Kidney (tissue), 14 donors: ENCODE measurements around the gene HSFX3. TPM values are rescaled to one million over a fixed set of nuclear protein-coding genes. Genes with fewer than 3 reads are reported as not detected.
"Not testable (repeated sequence)": the region's sequence is repeated elsewhere in the genome, so short reads cannot be mapped to it uniquely, and the experiment has no call there.

ENCODE experiments used
- DNase-seq, 5 donors: peaks; one replicate each; pipeline ENCODE4 v3.0.0-alpha.2; 2013 to 2020
- FAIRE-seq: peaks from 2 replicates; lab custom pipeline; 2012; peaks lifted over from hg19 to GRCh38; lab: Jason Lieb, UNC
- H3K27ac ChIP-seq, 2 donors: one replicate each; pipeline ENCODE4 v1.7.0; 2013; ENCODE audit warnings: low read depth in 2 of 2, low read length in 2 of 2, inconsistent platforms in 1 of 2
- H3K27me3 ChIP-seq: one replicate; pipeline ENCODE4 v1.7.1; 2013; ENCODE audit warnings: low read length, inconsistent platforms; ENCODE audit not compliant: control insufficient read depth, insufficient read depth
- H3K36me3 ChIP-seq, 3 donors: one replicate each; pipeline versions ENCODE4 v1.7.0 to v1.7.1; 2013; ENCODE audit warnings: low read length in 3 of 3, control low read depth in 1 of 3, inconsistent platforms in 1 of 3; ENCODE audit not compliant: insufficient read depth in 3 of 3, control insufficient read depth in 2 of 3
- H3K4me1 ChIP-seq, 3 donors: one replicate each; pipeline versions ENCODE4 v1.7.0 to v1.7.1; 2013; ENCODE audit warnings: low read length in 3 of 3, inconsistent platforms in 1 of 3, low read depth in 1 of 3; ENCODE audit not compliant: control insufficient read depth in 2 of 3, insufficient read depth in 2 of 3
- H3K4me3 ChIP-seq, 3 donors: one replicate each; pipeline versions ENCODE4 v1.7.0 to v1.8.1; 2013; ENCODE audit warnings: low read length in 3 of 3, control low read depth in 1 of 3, inconsistent platforms in 1 of 3
- H3K9ac ChIP-seq, 3 donors: one replicate each; pipeline versions ENCODE4 v1.7.0 to v1.7.1; 2013; ENCODE audit warnings: low read length in 3 of 3, control low read depth in 1 of 3, inconsistent platforms in 1 of 3
- H3K9me3 ChIP-seq, 3 donors: one replicate each; pipeline versions ENCODE4 v1.7.0 to v1.7.1; 2013; ENCODE audit warnings: low read length in 3 of 3, control low read depth in 1 of 3, inconsistent platforms in 1 of 3; ENCODE audit not compliant: control insufficient read depth in 2 of 3, insufficient read depth in 1 of 3
- CTCF ChIP-seq: IDR thresholded peaks from 3 replicates; pipeline ENCODE4 v1.5.1; 2012; ENCODE audit warnings: mild to moderate bottlenecking, moderate library complexity, borderline replicate concordance; ENCODE audit not compliant: insufficient read depth; ENCODE audit errors: extremely low read depth
- intact Hi-C: fragments of 100-400 bp; cut with DNase I; formaldehyde crosslinking; loops from one replicate; pipeline ENCODE4 v1.11.1; 2022
- polyA plus RNA-seq: library from polyadenylated mRNA; stranded (reverse); fragments of 350-450 nt; fragmentation: Illumina TruSeq; extraction: RNeasy Lipid Tissue Mini Kit (QIAGEN cat#74804); gene quantifications from one replicate; pipeline ENCODE4 v1.2.3, GENCODE V29; 2014; ENCODE audit warnings: low read depth, low replicate concordance; ENCODE audit not compliant: insufficient read depth
- total RNA-seq: library from RNA; stranded (reverse); fragmentation: NEBNext Ultra II Directional; extraction: Animal tissue kit (Norgen Biotek cat#: 25700); gene quantifications from one replicate; pipeline ENCODE4 v1.2.1, GENCODE V29; 2021
- donor health status: control.
- donor health status: control.
- donor health status: control.
- donor health status: control.
- donor health status: control.
- donor health status: DM: yes; HTN: yes; CAD: no.
- donor health status: Normal renal cell carcinoma (clear cell type).

The HSFX3 gene
- total and polyA plus RNA-seq, 2 donors from 2014 or later: not detected

- no peak for TF ChIP-seq CTCF
- FAIRE-seq (no peak), DNase-seq (no peak)
Observed at GRCh38 chrX:149521438-149521837, 28.3 kb downstream of the HSFX3 start.

GRCh38 chrX:149520636-149521277, 29.0 kb downstream of the HSFX3 start:
- intact Hi-C loops: not testable (repeated sequence)

More at GRCh38 chrX:149521438-149521837, 28.3 kb downstream of the HSFX3 start:
- Histone ChIP-seq H3K4me1 (no peaks in the 10 kb centered on the region), H3K27me3 (no peaks in the 10 kb centered on the region), H3K9me3 (no peaks in the 10 kb centered on the region), H3K4me3 (no peak overlapping the region), H3K9ac (no peak overlapping the region), H3K36me3 (no peaks in the 10 kb centered on the region), H3K27ac (no peak overlapping the region)
- intact Hi-C loops: no loop called here

GRCh38 chrX:149518236-149518635, 31.5 kb downstream of the HSFX3 start:
- H3K27ac ChIP-seq: no peak overlapping the region
- H3K9me3 ChIP-seq: no peaks in the 10 kb centered on the region
- H3K36me3 ChIP-seq: no peaks in the 10 kb centered on the region
- DNase-seq (no peak), FAIRE-seq (no peak)
- TF ChIP-seq CTCF: no peak
- no peak overlapping the region for H3K4me3 ChIP-seq
- intact Hi-C loops: no loop called here
- H3K9ac ChIP-seq: no peak overlapping the region
- no peaks in the 10 kb centered on the region for H3K4me1 ChIP-seq
- no peaks in the 10 kb centered on the region for H3K27me3 ChIP-seq

More at GRCh38 chrX:149520636-149521277, 29.0 kb downstream of the HSFX3 start:
- peak overlapping the region in 1 of 3 donors; percentile 6 for H3K4me3 ChIP-seq
- not testable (repeated sequence) for H3K27me3 ChIP-seq, DNase-seq, H3K27ac ChIP-seq, H3K4me1 ChIP-seq, H3K9me3 ChIP-seq, FAIRE-seq, H3K36me3 ChIP-seq, H3K9ac ChIP-seq

GRCh38 chrX:149517308-149517707, 32.4 kb downstream of the HSFX3 start:
- no peaks in the 10 kb centered on the region for H3K4me1 ChIP-seq
- no peak for DNase-seq
- FAIRE-seq: no peak
- H3K4me3 ChIP-seq: no peak overlapping the region
- no peak overlapping the region for H3K27ac ChIP-seq
- no peaks in the 10 kb centered on the region for H3K36me3 ChIP-seq
- H3K27me3 ChIP-seq: no peaks in the 10 kb centered on the region
- no peaks in the 10 kb centered on the region for H3K9me3 ChIP-seq
- TF ChIP-seq CTCF: no peak
- H3K9ac ChIP-seq: no peak overlapping the region
- intact Hi-C loops: no loop called here
